HG03103 (cell line): ENCODE data around the gene PLCG2.
"Not testable (repeated sequence)": the region's sequence is repeated elsewhere in the genome, so short reads cannot be mapped to it uniquely, and the experiment has no call there.

Experiments
- ATAC-seq: cut with Tn5 transposase; IDR thresholded peaks from one replicate; pipeline ENCODE4 v1.9.1; 2021; ENCODE audit warnings: low read depth; ENCODE audit not compliant: unreplicated experiment

PLCG2 gene

DNA sequence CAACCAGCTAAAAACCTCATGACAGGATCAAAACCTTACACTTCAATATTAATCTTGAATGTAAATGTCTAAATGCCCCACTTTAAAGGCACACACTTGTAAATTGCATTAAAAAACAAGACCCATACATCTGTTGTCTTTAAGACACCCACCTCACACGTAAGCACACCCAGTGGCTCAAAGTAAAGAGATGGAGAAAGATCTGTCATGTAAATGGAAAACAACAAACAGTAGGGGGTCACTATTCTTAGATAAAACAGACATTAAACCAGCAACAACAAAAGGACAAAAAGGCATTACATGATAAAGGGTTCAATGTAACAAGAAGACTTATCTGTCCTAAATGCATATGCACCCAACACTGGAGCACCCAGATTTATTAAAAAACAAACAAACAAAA is 196.5 kb downstream of the PLCG2 start:
- ATAC-seq: no peak

DNA sequence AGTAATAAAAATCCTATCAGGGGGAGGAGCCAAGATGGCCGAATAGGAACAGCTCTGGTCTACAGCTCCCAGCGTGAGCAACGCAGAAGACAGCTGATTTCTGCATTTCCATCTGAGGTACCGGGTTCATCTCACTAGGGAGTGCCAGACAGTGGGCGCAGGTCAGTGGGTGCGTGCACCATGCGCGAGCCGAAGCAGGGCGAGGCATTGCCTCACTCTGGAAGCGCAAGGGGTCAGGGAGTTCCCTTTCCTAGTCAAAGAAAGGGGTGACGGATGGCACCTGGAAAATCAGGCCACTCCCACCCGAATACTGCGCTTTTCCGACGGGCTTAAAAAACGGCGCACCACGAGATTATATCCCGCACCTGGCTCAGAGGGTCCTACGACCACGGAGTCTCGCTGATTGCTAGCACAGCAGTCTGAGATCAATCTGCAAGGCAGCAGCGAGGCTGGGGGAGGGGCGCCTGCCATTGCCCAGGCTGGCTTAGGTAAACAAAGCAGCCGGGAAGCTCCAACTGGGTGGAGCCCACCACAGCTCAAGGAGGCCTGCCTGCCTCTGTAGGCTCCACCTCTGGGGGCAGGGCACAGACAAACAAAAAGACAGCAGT is 198.3 kb downstream of the PLCG2 start:
- ATAC-seq: not testable (repeated sequence)

DNA sequence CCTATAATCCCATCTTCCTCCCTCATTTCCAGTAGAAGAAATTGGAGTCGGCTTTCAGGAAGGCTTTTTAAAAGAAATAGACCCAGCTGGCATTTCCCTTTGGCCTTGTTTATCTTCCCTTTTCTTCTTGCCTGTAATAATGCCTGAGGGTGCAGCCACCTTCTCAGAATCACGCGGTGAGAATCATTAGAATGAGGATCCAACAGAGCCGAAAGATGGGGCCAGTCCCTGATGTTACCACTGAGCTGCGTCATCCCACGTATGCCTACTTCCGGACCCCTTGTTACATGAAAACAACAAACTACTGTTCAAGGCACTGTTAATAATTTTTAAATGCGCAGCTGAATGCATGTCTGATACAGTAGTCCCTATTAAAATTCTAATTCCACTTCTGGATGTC is 208.0 kb downstream of the PLCG2 start:
- ATAC-seq: no peak

DNA sequence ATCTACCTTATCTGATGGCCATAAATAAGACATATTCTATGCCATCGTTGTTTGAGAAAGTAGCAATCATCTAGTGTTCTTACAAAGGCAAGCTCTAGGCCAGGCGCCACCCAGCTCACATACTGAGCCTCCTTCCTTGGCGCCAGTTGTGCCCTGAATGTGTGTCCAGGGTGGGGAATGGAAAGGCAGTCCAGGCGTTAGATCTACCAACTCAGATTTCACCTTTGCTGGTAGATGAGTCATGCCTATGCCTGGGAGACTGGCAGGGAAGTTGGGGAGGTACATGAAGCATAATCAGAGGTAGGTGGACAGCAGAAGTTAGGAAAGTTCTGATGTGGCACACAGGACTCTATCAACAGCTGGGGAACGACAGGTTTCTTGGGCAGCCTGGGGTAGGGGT is 208.6 kb downstream of the PLCG2 start:
- ATAC-seq: no peak

DNA sequence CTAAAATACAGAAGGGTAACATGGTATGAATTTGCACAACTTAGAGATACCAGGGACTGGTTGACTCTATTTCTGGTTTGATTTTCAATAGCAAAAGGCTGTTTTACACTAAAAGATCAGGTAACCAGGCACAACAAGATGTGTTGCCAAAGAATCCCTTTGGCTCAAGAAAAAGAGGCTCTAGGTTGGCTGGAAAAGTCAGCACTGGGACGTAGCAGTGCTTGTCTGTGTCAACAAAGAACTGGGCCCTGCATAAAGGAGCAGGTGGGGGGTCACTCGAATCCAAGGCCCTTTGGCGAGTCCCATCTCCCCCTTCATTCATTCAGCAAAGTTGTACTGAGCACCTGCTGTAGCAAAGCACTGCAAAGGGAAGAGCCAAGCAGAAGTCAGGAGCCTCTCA is 213.8 kb downstream of the PLCG2 start:
- ATAC-seq: no peak

DNA sequence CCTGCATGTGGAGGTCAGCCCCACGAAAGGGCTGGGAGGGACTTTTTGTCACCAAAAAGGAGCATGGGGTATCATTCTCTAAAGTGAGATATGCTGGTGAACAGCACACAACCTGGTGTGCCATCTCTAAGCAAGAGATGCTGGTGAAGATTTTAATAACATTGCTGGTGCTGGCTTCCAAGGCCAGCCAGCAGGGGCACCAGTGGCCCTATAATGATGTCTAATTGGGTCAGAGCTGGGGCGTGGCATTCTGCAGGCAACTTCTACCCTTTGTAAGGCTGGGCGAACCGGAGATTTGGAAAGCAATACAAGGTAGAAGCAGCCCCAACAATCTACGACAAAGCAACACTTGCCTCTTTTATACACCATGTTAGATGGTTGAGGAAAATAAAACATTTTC is 215.4 kb downstream of the PLCG2 start:
- no peak for ATAC-seq

DNA sequence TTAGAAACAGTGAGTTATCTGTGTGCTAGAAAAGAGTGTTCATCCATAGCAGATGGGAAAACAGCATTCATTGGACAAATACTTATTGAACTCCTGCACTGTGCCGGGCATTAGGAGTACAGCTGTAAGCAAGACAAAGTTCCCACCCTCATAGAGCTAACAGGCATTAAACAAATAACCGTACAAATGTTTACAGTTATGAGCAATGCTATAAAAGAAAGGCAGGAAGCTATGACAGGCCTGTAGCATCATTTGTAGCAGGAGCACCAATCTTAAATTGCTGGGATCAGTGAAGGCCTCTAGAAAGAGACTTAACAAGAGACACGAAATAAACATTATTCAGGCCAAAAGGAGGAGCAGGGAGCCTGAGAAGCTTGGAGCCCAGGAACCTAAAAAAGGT is 216.6 kb downstream of the PLCG2 start:
- no peak for ATAC-seq

DNA sequence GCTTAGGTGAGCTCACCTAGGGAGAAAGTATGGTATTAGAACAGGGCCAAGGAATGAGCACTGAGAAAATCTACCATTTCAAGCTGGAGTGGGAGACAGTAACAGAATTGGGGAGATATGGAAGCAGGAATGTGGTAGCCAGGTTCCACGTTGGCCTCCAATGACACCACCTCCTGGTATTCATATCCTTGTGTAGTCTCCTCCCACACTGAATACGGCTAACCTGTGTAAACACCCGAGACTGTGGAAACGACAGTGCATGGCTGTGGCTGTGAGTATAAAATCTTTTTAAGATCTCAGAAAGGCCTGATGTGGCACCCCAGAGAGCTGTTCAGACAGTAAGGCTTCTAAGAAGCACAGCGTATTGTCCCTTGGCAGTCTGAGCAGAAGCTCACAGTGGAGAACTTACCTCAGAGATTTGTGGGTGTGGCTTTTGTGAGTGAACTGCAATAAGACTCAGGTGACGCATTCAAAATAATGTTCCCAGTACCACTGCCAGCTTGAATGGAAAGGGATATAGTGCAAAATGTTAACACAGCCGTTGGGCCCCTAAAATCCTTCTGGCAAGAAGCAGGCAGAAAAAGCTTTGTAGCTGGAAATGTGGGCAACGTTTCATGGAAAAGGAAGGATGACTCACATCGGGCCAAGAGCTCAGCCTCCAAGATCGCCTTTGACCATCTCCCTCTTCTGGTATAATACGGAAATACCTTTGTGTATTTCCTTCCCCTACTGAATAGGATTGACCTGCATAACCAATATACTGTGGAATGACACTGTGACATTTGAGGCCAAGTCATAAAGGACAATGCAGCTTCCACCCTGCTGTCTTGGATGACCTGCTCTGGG is 217.8 kb downstream of the PLCG2 start:
- no peak for ATAC-seq

DNA sequence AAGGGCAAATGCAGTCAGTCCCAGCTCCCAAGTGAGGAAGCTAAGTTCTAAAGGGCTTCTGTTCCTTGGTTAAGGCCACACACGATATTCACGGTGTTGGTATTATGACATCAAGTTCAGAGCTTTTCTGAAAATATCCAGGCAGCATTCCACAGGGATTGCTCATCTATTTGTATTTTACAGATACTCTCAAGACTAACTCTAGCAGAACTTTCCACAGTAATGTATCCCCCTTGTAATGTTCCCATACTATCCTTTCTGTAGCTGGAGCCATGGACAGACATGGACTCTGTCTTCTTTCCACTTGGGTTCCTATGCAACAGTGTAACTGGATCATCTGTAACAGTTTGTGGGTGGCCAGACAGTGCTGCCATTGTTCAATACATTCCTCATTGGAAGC is 218.6 kb downstream of the PLCG2 start:
- ATAC-seq: no peak

DNA sequence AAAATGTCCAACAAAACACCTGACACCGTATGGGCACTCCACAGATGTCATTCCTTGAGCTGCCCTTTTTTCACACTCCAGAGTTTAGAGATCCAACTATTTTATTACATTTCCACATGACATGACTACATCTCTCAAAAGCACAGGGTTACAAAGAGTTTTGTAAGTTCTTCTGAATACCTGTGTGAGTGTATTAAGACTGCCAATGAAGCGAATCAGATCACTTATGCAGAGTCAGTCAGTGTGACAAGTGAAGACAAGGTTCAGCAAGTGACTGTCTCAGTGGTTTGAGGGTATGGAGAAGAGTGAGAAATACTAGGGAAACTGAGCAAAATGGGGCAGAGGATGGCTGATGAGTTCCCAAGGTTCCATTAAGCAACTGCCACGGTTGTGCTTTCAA is 223.7 kb downstream of the PLCG2 start:
- no peak for ATAC-seq

DNA sequence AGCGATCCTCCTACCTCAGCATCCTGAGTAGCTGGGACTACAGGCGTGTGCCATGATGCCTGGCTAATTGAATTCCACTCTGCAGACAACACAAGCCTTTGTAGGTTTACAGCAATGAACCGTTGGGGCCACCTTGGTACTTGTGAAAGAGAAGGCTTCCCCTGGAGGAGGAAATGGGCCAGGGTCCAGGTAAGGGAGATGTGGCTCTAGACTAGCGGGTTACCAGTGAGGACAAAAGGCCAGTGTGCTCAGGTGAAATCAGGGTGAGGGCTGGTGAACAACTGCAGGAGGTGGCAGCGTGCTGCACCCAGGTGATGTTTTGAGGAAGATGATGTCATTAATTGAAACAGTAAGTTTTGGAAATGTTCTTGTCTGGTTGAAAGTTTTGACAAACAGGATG is 225.5 kb downstream of the PLCG2 start:
- ATAC-seq: no peak

DNA sequence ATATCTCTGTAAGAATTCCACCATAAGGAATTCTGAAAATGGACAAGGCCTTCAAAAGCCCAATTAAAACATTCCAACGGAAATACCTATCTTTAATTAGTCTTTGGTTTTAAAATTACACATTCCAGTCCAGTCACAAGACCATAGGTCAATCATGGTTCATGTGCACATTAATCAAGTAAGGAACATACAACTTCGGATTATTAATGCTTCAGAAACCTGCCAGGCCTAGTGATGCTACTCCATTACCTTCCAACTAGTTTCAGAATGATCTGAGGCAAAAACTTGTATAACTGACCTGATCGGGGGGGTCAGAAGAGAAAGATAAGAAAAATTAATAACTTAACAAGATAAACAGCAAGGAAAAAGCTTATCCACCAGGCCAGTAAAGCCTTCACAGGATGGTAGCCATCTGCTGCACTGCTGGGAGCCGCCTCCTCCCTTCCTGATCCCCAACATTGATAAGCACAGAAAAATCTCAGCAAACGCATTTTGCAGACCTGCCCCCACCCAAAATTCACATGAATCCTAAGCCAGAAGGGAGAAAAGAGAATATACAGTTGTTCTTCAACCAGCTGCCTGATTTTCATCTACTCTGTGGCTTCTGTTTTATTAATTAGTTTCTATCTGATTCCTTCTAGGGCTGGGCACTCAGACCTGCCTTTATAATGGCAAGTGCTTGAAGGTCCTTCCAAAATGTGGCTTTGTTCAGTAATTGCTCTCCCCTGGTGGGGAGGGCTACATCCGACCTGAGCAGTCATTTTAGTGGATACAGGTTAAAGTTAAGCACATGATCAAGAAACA is 226.1 kb downstream of the PLCG2 start:
- no peak for ATAC-seq

DNA sequence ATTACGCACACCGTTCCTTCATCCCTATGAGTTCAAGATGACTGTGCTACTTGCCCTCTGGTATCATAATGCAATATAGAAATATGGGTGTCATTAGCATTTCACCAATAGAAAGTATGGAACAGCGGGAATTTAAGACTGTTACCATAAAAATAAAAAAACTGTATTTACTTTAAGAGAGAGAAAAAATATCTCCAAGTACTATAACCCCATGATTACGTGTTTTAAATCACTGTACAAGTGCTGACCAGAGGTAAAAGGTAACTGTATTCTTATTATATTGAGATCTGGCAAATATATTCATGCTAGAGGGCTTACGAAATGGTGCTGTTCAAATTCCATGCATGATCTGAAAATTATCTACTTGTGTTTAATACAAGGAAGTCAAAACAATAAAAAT is 226.9 kb downstream of the PLCG2 start:
- ATAC-seq: no peak

DNA sequence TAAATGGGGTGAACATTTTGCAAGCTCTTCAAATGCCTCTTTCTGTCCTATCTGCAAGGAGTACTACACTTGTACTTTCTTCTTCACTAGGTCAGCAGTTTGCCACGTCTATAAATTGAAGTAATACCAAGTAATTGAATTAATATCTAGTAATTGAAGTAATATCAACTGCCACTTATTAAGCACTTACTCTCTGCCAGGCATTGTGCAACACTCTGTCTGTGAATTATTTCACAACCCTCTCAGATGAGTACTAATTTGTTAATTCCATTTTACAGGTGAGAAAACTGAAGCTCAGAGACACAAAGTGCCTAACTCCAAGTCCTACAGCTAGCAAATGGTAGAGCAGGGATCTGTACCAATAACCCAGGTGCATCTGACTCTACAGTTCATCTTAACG is 228.1 kb downstream of the PLCG2 start:
- ATAC-seq: no peak

DNA sequence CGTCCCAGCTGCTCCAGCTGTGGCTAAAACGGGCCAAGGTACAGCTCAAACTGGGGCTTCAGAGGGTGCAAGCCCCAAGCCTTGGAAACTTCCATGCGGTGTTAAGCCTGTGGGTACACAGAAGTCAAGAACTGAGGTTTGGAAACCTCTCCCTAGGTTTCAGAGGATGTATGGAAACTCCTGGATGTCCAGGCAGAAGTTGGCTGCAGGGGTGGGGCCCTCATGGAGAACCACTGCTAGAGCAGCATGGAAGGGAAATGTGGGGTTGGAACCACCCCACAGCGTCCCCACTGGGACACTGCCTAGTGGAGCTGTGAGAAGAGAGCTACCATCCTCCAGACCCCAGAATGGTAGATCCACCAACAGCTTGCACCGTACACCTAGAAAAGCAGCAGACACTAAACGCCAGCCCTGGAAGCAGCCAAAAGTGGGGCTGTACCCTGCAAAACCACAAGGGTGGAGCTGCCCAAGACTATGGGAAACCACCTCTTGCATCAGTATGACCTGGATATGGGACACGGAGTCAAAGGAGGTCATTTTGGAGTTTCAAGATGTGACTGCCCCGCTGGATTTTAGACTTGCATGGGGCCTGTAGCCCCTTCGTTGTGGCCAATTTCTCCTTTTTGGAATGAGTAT is 230.0 kb downstream of the PLCG2 start:
- ATAC-seq: no peak

DNA sequence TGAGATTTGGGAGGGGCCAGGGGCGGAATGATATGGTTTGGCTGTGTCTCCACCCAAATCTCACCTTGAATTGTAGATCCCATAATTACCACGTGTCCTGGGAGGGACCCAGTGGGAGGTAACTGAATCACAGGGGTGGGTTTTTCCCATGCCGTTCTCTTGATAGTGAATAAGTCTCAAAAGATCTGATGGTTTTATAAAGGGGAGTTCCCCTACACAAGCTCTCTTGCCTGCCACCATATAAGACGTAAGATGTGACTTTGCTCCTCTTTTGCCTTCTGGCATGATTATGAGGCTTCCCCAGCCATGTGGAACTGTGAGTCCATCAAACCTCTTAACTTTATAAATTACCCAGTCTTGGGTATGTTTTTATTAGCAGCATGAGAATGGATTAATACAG is 230.7 kb downstream of the PLCG2 start:
- ATAC-seq: not testable (repeated sequence)

DNA sequence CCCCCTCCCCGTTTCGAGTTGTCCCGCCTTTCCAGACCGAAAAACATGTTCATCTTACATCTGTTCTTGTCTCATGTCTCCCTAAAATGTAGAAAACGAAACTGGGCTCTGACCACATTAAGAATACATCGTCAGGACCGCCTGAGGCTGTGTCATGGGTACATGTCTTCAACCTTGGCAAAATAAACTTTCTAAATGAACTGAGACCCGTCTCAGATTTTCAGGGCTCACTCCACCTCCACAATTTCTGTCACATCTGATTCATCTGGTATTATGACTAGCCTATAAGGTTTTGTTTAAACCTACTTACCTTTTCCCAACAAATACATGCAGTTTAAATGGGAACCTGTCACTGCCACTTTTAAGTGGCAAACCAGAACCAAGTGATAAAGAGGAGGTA is 231.6 kb downstream of the PLCG2 start:
- no peak for ATAC-seq

DNA sequence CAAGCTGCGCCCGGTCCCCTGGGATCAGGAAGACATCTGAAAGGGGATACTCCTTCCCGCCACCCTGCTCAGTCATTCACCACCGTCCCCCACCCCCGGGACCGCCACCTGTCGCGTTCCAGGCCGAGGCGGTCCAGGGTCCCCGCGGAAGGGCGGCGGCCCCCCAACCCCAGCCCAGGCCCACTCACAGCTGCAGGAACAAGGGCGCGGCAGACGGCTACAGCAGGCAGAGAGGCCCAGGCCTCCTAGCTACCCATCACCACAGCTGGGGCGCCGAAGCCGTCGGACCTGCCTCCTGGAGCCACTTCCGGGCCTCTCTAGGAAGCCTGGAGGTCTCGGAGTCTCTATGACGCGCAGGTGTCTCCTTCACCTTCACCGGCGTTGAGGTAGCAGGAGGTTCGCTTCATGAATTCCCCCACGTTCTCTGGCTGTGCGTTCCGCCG is 232.1 kb downstream of the PLCG2 start, which contains the start of gene SDR42E1:
TSS of gene SDR42E1 (minus strand) at position 272 of the 443 bp plus-strand sequence. CDS start 10,612 bp downstream, outside the sequence.
- peak; percentile 94 for ATAC-seq
